ENCODE measurements around the gene GTPBP1. TPM values are rescaled to one million over a fixed set of nuclear protein-coding genes. Genes with fewer than 3 reads are reported as not detected.

Gene GTPBP1
- total RNA-seq, 4 donors from 2014 or later: 27.7 to 124 (median 36.0) TPM

- Histone ChIP-seq H3K27me3 (peaks cover 0 to 6% (median 5%) of the 10 kb centered on the region in 3 donors), H3K4me1 (peaks cover 4 to 6% of the 10 kb centered on the region in 2 donors), H3K27ac (no peak overlapping the region), H3K36me3 (no peaks in the 10 kb centered on the region), H3K9me3 (no peaks in the 10 kb centered on the region), H3K4me3 (no peak overlapping the region)
- TF ChIP-seq, protein P1, sequence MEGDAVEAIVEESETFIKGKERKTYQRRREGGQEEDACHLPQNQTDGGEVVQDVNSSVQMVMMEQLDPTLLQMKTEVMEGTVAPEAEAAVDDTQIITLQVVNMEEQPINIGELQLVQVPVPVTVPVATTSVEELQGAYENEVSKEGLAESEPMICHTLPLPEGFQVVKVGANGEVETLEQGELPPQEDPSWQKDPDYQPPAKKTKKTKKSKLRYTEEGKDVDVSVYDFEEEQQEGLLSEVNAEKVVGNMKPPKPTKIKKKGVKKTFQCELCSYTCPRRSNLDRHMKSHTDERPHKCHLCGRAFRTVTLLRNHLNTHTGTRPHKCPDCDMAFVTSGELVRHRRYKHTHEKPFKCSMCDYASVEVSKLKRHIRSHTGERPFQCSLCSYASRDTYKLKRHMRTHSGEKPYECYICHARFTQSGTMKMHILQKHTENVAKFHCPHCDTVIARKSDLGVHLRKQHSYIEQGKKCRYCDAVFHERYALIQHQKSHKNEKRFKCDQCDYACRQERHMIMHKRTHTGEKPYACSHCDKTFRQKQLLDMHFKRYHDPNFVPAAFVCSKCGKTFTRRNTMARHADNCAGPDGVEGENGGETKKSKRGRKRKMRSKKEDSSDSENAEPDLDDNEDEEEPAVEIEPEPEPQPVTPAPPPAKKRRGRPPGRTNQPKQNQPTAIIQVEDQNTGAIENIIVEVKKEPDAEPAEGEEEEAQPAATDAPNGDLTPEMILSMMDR (IDR thresholded peaks at IDR 0.05 in 4 of 5, conservative IDR thresholded peaks at IDR 0.05 in 1 of 5): no peak
- no peak for TF ChIP-seq POLR2A (IDR thresholded peaks at IDR 0.05)
- intact Hi-C loops (cut with DNase I; ENCODE audit: low total_unique reads): no loop called here
- DNase-seq (no peak), ATAC-seq (no peak)
- in situ Hi-C loops (cut with MboI; ENCODE audit: low sequenced_read_pairs in 4 of 4): no loop called here
Measured at GRCh38 chr22:38770257-38770949, 64.7 kb downstream of the GTPBP1 start.

GRCh38 chr22:38772623-38772873 lies 66.8 kb downstream of the GTPBP1 start:
- Histone ChIP-seq H3K9me3 (no peaks in the 10 kb centered on the region), H3K27ac (no peak overlapping the region), H3K27me3 (no peaks in the 10 kb centered on the region), H3K36me3 (no peaks in the 10 kb centered on the region), H3K4me1 (peaks cover 0 to 4% of the 10 kb centered on the region in 2 donors), H3K4me3 (no peak overlapping the region)
- in situ Hi-C loops (cut with MboI; ENCODE audit: low sequenced_read_pairs in 4 of 4): no loop called here
- TF ChIP-seq POLR2A (IDR thresholded peaks at IDR 0.05): no peak
- TF ChIP-seq, protein P1 (IDR thresholded peaks at IDR 0.05 in 4 of 5, conservative IDR thresholded peaks at IDR 0.05 in 1 of 5): no peak
- DNase-seq (no peak), ATAC-seq (no peak)
- intact Hi-C loops (cut with DNase I; ENCODE audit: low total_unique reads): no loop called here

DNA sequence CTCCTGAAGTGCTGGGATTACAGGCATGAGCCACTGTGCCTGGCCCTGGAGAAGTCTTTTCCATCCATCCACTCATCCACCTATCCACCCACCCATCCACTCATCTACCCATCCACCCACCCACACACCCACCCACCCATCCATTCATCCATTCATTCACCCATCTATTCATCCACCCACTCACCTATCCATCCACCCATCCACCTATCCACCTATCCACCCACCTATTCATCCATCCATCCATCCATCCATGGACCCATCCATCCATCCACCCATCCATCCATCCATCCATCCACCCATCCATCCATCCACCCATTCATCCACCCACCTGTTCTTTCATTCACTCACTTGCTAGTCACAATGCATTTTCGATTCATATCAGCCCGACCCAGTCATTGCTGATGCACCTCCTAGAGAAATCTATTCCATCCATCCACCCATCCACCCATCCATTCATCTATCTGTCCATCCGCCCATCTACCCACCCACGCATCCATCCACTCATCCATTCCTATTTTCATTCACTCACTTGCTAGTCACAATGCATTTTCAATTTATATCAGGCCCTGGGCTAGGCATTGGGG lies 67.7 kb downstream of the GTPBP1 start:
- TF ChIP-seq, protein P1 (IDR thresholded peaks at IDR 0.05 in 4 of 5, conservative IDR thresholded peaks at IDR 0.05 in 1 of 5): no peak
- TF ChIP-seq POLR2A (IDR thresholded peaks at IDR 0.05): no peak
- intact Hi-C loops (cut with DNase I; ENCODE audit: low total_unique reads): no loop called here
- DNase-seq: no peak

DNA sequence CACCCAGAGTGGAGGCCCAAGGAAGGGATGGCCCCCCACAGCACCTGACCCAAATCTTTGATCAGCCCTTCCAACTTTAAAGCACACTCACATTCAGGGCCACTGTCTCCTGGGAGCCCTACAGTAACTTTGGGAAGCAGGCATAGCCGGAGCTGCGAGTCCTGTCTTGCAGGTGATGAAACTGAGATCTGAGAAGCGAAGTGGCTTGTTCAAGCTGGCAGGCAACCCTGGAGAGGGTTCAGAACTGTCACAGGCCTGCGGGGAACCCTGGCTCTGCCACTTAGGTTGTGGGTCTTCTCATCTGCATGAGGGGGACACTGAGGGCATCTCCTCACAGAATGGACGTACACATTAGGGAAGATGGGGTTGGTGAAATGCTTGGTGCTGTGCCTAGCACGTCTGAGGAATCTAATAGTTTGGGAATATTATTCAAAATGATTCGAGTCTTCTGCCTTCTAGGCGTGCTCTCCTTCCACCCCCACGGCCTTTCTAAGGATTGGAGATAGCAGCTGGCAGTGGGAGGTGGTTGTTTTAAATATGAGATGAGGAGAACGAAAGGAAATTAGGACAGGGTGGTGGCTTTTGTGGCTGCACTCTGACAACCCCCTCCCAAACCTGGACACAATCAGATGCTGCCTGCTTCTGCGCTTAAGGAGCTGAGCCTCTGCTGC lies 68.9 kb downstream of the GTPBP1 start:
- Histone ChIP-seq H3K4me1 (peaks cover 0 to 6% of the 10 kb centered on the region in 2 donors), H3K27ac (no peak overlapping the region), H3K27me3 (no peaks in the 10 kb centered on the region), H3K9me3 (no peaks in the 10 kb centered on the region), H3K4me3 (no peak overlapping the region), H3K36me3 (no peaks in the 10 kb centered on the region)
- no peak for DNase-seq
- TF ChIP-seq POLR2A (IDR thresholded peaks at IDR 0.05): no peak
- TF ChIP-seq, protein P1 (IDR thresholded peaks at IDR 0.05 in 4 of 5, conservative IDR thresholded peaks at IDR 0.05 in 1 of 5): no peak
- intact Hi-C loops (cut with DNase I; ENCODE audit: low total_unique reads) (no loop called here), in situ Hi-C loops (cut with MboI; ENCODE audit: low sequenced_read_pairs in 4 of 4) (no loop called here)
- no peak for ATAC-seq

More for the DNA sequence above, 67.7 kb downstream of the GTPBP1 start:
- no peak overlapping the region for H3K4me3 ChIP-seq
- peaks cover 0 to 6% of the 10 kb centered on the region in 2 donors for H3K4me1 ChIP-seq
- H3K36me3 ChIP-seq: no peaks in the 10 kb centered on the region
- H3K9me3 ChIP-seq: no peaks in the 10 kb centered on the region
- in situ Hi-C loops (cut with MboI; ENCODE audit: low sequenced_read_pairs in 4 of 4): no loop called here
- no peak overlapping the region for H3K27ac ChIP-seq
- ATAC-seq: no peak
- no peaks in the 10 kb centered on the region for H3K27me3 ChIP-seq

Measured in gastrocnemius medialis (tissue), 4 donors.